Renal pelvis (tissue), 4 donors: ENCODE data around the gene SNX9. TPM values are rescaled to one million over a fixed set of nuclear protein-coding genes. Genes with fewer than 3 reads are reported as not detected.
"Not testable (repeated sequence)": the region's sequence is repeated elsewhere in the genome, so short reads cannot be mapped to it uniquely, and the experiment has no call there.

Source experiments
- DNase-seq: peaks from one replicate; pipeline ENCODE4 v3.0.0-alpha.2; 2013
- polyA plus RNA-seq, 3 donors: library from polyadenylated mRNA; unstranded; fragments of 120-200 nt; gene quantifications; one replicate each; pipeline ENCODE4 v1.2.1, GENCODE V29; 2013; ENCODE audit not compliant: insufficient read length in 3 of 3

SNX9 gene
- polyA plus RNA-seq, 3 donors: 39.9 to 41.4 (median 41.0) TPM

DNA sequence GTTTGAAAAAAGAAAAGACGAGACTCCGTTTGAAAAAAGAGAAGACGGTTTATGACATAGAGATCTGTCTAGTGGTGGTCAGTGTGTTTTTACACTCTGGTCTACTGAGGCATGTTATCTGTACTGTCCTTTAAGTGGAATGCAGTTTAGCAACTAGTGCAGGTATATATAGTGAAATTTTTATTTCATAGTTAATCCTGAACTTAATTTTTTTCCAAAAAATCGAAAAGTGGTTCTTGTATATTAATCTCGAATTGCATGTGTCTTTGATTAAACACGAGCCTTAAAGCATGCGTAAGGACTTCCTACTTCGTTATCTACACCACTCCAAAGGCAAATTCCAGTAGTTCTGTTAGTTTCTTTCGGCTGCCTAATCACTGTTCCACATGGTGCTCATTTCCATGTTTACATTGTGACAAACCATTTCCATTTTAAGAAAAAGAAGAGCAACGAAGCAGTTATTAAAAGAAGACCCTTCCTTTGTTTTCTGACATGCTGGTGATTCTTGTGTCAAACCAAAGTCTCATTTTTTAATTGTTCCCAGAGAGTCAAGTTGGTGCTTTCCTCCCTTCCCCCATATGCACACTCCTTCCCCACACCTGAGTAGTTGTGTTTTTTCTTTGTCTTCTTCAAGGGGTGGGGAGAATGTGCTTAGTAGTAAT, 2.3 kb downstream of the SNX9 start:
- DNase-seq: no peak

GRCh38 chr6:157830354-157831017, 7.4 kb downstream of the SNX9 start:
- DNase-seq: no peak

GRCh38 chr6:157831018-157831369, 7.9 kb downstream of the SNX9 start:
- DNase-seq: no peak

- no peak for DNase-seq
Observed at GRCh38 chr6:157831424-157832249, 8.6 kb downstream of the SNX9 start.

DNA sequence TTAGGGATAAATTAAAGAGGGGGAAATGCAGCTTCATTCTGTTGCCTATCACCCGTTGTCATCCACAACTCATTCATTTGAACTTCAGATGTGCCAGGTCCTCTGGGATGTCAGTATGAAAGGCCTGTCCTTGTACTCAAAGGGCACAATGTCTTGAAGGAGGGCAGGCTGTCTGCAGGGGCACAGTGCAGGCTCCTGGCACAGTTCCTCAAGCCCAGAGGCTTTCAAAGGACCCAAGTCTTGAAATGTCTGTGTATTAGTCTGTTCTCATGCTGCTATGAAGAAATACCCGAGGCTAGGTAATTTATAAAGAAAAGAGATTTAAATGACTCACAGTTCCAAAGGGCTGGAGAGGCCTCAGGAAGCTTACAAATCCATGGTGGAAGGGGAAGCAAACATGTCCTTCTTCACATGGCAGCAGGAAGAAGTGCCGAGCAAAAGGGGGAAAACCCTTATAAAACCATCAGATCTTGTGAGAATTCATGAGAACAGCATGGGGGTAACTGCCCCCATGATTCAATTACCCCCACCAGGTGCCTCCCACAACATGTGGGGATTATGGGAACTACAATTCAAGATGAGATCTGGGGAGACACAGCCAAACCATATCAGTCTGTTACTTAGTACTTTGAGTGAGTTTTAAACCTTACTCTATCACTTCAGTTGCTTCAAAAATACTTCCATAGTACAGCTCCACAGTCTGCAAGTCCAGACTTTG, 9.4 kb downstream of the SNX9 start:
- DNase-seq: no peak

DNA sequence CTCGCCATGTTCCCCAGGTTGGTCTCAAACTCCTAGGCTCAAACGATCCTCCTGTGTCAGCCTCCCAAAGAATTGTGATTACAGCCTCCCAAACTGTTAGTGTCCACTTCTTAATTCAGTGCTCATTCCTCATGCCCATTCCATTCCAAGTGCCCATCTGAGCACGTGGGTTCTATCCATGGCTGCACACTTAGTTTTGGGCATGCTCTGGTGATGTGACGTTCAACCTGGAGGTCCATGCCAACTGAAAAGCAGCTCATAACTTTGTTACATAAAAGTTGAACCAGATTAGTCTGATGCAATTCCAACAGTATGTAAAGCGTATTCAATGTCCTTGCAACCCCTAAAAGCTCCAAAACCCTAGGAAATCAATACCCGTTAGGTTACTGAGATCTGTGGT, 11.5 kb downstream of the SNX9 start:
- DNase-seq: no peak

- no peak for DNase-seq
Observed at GRCh38 chr6:157838718-157839430, 15.8 kb downstream of the SNX9 start.

DNA sequence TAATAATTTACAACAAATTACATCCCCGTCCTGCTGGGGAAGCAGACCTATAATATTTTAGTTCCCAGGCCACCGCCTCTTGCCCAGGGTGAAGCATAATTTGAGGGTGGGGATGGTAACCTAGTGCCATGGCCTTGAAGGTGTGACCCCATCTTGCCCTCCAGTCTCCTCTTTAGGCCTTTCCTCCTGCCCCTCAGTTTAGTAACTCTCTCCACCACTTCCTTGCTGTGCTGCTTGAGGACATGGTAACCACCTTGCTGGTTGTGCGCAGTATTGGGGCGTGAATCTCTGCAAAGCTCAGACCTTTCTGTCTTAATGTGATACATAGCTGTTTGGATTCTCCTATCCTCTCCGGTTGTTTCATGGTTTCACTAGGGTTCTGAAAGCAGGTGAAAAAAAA, 16.6 kb downstream of the SNX9 start:
- DNase-seq: no peak

DNA sequence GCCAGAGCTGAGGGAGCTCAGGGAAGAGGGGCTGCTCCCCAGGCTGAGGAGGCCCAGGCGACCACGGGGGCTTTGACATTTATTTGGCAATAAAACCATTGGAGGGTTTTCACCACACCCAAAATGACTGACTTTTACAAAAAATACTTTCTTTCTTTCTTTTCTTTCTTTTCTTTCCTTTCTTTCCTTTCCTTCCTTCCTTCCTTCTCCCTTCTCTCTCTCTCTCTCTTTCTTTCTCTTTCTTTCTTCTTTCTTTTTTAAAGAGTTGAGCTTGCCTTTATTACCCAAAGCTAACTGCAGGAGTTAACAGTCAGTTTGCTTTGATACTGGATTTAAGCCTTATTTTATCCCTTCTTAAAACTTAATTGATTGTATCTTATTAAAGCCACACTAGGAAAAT, 17.2 kb downstream of the SNX9 start:
- DNase-seq: no peak

DNA sequence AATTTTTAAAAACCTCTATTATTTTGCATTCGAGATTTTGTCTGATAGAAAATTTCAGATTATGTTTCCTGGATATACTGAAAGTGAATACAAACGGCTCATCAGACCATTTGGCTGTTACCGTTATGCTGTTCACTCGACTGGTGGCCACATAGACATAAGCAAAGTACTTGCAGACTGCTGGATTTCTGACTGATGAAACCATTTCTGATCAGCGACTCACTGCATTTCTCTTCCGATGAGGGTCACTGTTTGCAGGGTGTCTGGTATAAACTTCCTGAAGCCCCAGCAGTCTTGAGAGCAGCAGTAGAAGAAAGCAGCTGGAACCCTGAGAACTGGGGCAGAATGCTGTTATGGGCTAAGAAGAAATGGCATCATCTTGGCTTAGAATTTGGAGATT, 17.7 kb downstream of the SNX9 start:
- DNase-seq: no peak

DNA sequence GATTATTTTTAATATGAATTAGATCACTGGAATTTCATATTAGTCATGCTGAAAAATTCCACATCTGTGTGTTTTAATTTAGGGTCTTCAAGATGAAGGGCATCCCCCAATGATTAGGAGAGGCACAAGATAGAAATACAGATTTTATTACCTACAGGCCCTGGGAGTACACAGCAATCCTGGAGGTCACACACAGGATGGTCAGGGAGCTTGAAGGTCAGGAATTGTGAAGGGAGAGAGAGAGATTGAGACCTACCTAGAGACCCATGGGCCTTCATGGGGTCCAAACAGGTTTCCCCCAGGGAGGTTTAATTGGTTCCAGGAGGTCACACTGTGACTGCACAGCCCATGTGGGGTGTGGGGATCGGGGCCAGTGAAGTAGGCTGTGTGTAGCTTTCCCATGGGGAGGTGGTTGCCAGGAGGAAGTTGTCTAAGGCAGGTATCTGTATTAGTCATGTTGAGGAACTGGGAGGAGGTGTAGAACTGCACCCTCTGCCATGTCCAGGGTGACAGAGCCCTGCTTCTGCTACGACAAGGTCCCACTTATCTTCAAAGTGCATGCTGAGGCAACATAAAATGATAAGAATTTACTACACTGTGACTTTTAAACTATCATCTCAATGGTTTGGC, 18.3 kb downstream of the SNX9 start:
- no peak for DNase-seq

- no peak for DNase-seq
Observed at GRCh38 chr6:157842212-157842611, 19.2 kb downstream of the SNX9 start.

DNA sequence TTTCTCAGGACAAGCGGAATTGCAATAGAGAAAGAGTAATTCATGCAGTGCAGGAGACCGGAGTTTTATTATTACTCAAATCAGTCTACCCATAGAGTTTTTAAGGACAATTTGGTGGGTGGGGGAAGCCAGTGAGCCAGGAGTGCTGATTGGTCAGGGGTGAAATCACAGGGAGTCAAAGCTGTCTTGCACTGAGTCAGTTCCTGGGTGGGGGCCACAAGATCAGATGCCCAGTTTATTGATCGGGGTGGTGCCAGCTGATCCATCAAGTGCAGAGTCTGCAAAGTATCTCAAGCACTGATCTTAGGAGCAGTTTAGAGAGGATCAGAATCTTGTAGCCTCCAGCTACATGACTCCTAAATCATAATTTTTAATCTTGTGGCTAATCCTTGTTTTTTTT, 21.1 kb downstream of the SNX9 start:
- DNase-seq: not testable (repeated sequence)

DNA sequence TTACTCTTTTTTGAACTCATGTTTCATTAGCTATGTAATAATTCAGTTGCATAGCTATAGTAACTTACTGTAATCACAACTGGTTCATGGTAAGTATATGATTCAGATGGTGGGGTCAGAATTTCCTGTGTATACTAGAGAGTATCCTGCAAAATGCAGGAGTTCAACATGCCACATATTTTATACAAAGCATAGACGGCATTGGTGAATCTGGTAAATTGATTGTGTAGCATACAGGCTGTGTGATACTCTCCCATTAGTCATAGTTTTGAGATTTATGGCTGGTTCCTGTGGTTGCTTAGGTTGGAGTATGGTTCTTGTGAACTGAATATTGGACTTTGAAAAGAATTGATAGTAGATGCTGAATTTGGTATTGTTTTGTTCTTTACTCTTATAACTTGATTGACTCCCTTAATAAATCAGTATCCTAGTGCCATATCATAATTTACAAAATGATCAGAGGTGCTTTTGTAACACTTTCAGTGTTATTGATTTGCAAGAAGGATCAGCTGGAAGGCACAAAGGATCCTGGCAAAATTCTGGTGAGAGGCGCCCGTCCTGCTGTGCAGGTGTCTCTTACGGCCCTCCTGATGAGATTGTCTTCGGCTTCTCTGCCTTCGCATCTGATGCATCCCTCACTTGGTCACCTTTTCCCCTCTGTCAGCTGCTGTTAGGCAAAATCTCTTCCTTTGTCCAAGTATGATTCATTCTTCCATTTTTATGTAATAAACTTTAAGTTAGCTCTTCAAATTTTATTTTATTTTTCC, 22.6 kb downstream of the SNX9 start:
- no peak for DNase-seq

DNA sequence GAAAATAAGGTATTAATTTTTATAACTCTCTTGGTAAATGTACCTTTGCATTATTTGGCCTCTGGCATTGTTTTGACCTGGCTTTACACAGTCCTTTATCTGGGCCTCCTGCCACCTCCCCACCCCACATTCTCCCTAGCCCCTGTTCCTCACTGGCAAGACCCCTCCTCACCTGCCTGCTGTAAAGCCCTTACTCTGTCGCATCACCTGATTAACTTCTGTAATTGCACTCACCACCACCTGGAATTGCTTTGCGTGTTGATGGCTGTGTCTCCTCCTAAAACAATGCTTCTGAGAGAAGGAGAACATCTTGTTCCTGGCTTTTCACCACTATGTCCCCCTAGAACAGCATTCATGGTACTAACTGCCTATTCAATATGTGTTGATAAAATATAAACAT, 24.8 kb downstream of the SNX9 start:
- DNase-seq: no peak

DNA sequence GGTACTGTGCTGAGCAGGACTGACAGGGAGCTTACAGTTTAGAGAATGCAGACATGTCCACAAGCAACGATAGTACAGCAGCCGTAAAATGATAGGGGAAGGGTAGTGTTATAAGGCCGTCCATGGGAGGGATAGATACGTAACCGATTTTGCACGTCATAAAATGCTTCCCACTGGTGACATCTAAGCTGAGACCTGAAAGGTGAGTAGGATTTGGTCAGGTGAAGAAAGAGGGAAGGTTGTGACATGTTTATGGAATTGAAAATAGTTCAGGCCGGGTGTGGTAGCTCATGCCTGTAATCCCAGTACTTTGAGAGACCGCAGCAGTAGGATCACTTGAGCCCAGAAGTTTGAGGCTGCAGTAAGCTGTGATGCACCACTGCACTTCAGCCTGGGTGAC, 25.6 kb downstream of the SNX9 start:
- DNase-seq: no peak

- no peak for DNase-seq
Observed at GRCh38 chr6:157849288-157850017, 26.4 kb downstream of the SNX9 start.

DNA sequence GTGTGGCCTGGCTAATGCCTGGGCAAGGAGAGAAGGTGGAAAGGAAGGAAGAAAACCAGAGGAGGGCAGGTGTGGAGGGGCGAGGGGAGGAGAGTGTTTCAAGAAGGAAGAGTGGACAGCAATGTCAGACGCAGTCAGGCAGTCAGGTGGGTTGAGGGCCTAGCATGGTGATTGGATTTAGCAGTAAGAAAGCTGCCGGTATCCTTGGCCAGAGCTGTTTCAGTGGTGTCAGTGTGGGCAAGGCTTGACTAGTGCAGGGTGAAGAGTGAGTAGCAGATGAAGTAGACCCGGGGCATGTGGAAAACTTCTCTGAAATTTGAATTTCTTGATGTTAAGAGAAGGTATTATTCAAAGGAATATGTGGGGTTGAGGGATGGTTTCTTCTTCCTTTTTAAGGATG, 27.0 kb downstream of the SNX9 start:
- no peak for DNase-seq

GRCh38 chr6:157853018-157853805, 30.2 kb downstream of the SNX9 start:
- DNase-seq: no peak
